NCI-H446 treated with DMSO at 0.1 percent for 48 hours (cell line): Measurements from ENCODE around the gene CBFA2T2.
"Not testable (repeated sequence)": the region's sequence is repeated elsewhere in the genome, so short reads cannot be mapped to it uniquely, and the experiment has no call there.

Experiments used
- DNase-seq: peaks from one replicate; lab custom pipeline; 2025; lab: John Stamatoyannopoulos, UW

The CBFA2T2 gene

DNA sequence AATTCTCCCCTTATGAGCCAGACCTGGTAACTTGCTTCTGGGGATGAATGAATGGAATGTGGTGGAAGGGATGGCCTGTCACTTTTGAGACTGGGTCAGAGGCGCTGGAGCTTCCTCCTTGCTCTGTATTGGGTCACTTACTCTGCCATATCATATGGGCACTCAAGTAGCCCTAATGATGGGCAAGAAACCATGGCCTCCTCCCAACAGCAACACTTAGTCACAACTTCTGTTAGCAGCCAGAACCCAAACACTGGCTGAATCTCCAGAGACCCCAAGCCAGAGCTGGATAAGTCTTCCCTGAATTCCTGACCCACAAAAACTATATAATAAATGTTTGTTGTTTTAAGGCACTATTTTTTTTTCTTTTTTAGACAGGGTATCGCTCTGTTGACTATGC lies 190.8 kb downstream of the CBFA2T2 start:
- no peak for DNase-seq

DNA sequence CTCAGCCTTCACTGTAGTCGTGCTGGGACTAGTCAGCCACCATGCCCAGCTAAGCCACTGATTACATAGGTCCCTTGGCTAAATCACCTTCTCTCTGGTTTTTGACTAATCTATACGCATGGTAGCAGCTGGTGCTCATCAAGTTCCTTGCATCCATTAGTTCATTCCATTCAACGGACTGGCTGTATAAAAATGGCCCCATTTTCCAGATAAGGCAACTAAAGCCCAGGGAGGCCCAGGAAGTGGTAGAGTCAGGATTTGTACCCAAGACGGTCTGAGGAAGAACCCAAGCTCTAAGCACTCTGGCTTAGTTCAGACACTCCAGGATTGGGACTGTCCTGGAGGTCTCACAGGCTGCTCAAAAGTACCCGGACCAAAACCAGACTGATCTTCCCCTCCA lies 191.4 kb downstream of the CBFA2T2 start:
- no peak for DNase-seq

DNA sequence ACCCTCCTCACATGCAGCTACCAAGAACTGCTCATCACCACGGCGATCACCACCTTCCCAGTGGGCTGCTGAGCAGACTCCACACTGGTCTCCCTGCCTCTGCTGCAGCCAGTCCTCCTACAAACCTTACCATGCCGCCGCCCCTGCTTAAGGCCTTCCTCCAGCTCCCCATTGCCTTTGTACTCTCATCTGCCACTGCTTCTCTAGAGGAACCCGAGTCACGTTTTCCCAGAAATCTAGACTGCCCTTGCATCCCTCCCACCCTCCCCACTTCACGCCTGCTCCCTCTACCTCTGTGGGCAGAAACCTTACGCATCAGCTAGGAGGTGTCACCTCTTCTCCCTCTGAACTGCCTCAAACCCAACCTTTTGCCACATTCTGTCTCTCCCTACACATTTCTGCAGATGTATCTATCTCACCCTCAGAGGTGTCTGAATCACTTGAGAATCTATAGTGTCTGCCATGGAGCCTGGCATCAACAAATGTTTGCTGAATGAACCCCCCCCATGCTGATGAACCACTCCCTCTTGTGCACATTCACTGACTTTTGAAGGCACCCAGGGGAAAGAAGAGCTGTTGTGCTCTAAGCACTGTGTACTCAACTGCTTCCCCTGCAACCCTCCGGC lies 191.9 kb downstream of the CBFA2T2 start:
- no peak for DNase-seq

DNA sequence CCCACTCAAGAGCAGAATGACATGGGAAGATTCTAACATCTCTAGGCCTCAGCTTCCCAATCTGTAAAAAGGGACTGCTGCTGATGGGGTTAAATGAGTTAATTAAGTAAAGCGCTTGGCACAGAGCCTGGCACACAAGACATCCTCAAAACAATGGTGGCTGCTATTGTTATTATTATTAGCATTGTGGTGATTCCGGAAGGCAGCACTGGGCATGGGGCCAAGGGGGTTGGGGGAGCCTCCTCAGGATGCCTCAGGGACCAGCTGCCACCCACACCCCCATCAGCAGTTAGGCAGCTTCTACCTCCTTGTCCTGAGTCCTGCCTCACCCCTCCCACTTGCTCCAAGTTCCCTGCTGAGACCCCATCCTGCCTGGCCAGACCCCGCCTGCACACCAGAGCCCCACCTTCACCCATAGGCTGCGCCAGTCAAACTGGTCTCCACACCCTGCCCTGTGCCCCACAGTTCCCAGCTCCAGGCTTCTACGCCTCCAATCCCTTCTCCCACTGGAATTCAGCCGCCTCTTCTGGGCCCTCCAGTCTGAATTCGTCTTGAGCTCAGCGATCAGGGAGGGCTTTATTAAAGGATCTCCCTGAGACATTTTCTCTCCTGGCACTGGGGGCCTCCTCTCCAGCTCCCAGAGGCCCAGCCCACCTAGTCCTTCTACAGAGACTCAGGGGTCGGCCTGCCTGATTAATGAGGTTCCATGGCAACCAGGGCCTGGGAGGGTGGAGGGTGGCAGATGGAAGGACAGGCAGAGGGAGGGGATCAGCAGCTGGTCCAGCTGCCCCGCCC lies 194.8 kb downstream of the CBFA2T2 start:
- peak; percentile 55 for DNase-seq

GRCh38 chr20:33685328-33686099 lies 195.6 kb downstream of the CBFA2T2 start:
- DNase-seq = peak; percentile 61

DNA sequence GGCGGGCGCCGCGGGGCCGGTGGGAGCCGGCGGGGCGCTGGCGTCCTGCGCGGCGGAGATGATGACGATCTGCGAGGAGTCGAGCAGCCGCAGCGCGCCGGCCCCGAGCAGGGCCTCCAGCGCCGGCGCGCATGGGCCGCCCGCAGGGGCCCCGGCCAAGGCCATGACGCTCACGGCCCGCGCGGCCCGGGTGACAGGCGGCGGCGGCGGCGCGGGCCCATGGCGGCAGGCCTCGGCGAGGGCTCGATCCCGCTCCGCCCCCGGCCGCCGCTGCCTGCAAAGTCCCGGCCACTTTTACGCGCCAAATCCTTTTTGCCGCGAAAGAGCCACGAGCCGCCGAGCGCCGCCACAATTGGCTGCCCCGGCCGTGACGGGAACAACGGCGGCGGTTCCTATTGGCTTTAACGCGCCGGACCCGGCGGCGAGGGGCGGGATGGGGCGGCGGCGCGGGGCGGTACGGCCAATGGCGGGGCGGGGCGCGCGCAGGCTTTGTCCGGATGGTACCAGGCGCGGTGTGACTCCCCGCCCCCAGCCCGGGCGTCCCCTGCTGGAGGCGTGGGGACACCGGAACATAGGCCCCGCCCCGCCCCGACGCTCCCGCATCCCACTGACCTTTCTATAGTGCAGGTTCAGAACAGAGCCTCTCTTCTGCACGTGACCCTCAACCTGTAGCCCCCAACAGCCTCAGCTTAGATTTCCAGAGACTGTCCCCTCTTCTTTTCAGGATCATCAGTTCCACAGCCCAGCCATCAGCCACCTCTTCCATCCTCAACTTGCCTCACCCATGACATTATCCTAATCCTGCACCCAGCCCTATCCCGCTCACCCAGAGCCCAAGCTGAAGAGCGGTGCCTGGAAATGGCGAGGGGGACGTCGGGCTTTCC lies 196.4 kb downstream of the CBFA2T2 start, which contains the start of gene E2F1:
E2F1 (minus strand) TSS at position 286 of the 884 bp plus-strand sequence; CDS start at position 165, 121 bp downstream.
- peak; percentile 94 for DNase-seq

DNA sequence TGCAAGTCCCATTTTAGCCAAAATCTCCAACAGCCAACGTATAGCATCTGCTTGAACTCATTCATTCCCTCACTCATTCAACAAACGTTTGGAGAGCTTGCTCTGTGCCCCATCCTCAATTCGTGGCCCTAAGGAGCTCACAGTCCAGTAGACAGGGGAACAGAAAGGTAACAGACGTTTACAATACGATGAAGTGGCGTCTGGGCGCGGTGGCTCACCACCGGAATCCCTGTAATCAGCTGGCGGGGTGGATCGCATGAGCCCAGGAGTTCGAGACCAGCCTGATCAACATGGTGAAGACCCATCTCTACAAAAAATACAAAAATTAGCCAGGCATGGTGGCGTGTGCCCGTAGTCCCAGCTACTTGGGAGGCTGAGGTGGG lies 197.1 kb downstream of the CBFA2T2 start:
- DNase-seq = no peak

GRCh38 chr20:33687370-33687915 lies 197.5 kb downstream of the CBFA2T2 start:
- DNase-seq = no peak

DNA sequence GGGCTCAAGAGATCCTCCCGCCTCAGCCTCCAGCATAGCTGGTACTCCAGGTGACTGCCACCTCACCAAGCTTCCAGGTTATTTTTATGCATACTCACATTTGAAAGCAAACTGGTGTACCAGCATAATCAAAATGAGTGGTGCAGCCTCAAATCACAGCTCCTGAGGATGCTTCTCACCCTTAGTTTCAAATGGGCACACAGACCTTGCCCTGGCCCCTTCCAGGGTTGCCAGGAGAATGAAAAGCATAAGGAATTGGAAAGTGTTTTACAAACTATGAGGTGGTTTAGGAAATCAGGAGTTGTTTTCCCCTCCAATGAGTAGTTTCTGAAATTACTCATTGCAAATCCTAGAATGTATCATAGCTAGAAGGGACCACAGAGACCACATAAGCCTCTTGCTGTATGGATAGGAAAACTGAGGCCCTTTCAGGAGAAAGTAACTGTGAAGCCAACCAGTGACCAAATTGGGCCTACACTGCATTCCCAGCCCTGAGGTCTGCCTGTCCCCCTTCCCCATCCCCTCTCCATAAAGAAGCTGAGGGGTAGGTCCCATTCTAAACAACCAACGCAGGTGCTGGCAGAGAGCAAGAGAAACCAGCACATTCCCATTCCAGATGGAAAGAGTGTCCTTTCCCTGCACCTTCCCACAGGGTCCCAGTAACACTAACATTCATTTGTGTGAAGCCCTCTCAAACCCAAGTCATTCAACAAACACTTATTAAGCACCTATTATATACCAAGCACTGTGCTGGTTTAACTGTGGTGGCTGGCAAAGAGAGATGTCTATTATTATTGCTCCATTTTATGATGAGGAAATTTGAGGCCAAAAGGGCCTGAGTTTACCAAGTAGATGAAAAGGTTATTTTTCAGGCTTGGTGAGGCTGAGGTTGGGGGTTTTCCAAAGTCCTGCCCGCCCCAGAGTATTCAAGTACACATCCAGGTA lies 198.4 kb downstream of the CBFA2T2 start:
- no peak for DNase-seq

DNA sequence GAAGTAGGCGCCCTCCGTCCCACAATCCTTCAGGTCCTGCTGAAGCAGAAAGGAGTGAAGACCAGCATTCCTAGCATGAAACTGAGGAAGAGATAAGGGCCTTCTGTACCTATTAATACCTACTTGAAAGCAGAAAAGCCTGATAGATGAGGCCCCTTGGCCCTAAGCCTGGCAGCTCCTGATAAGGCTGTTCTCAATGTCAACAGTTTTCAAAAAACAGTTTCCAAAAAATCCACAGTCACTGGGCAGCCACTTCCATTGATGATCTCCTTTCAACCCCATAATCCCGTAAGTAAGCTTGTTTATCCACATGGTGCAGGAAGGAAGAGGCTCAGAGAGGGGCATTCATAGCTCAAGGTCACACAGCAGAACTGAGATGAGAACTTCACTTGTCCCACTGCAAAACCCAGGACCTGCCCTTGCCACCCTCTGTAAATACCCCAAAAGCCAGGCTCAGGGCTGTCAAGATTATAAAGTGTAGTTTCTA lies 199.1 kb downstream of the CBFA2T2 start:
- DNase-seq = no peak

DNA sequence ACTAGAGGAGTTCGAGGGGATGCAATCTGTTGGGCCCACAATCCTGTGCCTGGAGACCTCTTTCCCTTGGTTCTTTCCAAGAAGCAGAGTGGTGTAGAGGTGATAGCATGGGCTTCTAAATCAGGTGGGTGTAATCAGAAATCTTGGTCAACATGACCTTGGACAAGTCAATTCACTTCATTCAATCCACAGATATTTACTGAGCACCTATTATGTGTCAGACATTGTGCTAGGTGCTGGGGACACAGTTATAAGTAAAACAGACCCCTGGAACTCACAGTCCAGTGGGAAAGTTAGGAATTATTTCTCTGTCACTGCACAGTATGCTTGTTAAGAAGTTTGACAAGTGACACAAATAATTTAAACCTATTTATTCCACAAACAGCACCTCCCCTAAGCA lies 199.6 kb downstream of the CBFA2T2 start:
- DNase-seq = no peak

- DNase-seq = no peak
Measured at GRCh38 chr20:33689973-33690372, 200.1 kb downstream of the CBFA2T2 start.

- DNase-seq = no peak
Measured at GRCh38 chr20:33693289-33693688, 203.4 kb downstream of the CBFA2T2 start.

DNA sequence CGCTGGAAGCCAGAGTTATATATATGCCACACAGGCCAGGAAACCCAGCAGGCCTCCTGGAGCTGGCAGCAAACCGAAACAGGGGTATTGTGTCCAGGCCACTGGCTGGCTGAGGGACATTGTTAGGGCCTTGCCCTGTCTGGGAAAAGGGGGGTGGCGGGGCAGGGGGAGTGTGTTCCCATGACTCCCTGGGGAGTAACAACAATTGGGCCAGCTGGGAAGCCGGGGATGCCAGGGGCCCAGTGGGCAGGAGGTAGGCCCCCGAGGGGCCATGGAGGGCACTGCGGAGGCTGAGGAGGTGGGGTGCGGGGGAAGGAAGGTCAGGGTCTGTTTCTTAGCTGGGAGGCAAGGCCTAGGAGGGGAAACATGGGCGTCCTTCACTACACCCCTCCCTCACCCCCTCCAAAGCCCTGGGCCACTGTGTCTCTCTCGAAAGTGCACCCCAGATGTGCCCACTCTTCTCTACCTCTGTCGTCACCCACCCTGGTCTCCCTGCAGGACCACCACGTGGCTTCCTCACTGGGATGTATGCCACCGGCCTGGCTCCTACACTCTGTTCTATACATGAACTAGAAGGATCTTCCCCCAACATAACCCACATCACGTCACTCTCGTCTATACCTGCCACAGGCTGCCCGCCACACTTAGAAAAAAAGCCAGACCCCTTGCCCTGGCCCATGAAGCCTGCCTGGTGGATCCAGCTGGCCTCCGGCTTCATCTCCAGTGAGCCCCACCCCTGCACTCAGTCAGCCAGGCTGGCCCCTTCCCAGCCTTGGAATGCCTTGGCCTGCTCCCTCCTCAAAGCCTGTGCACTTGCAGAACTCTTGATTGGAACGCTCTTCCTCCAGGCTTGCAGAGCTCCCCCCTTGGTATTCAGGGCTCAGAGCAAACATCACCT lies 204.1 kb downstream of the CBFA2T2 start:
- peak; percentile 75 for DNase-seq

DNA sequence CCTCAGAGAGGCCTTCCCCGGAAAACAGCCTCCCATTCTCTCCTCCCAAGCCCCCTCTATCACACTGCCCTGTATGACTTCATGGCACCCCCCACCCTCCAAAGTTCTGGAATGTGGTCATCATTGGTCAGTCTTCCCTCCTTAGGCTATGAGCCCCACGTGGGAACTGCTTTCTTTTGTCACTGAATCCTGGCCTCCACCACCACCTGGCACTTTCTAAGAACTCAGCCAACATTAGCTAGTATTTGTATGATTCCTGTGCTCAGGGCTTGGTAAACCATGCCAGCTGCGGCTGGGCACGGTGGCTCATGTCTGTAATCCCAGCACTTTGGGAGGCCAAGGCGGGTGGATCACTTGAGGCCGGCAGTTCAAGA lies 204.7 kb downstream of the CBFA2T2 start:
- DNase-seq = peak; percentile 75

- DNase-seq = no peak
Measured at GRCh38 chr20:33696448-33696847, 206.6 kb downstream of the CBFA2T2 start.

DNA sequence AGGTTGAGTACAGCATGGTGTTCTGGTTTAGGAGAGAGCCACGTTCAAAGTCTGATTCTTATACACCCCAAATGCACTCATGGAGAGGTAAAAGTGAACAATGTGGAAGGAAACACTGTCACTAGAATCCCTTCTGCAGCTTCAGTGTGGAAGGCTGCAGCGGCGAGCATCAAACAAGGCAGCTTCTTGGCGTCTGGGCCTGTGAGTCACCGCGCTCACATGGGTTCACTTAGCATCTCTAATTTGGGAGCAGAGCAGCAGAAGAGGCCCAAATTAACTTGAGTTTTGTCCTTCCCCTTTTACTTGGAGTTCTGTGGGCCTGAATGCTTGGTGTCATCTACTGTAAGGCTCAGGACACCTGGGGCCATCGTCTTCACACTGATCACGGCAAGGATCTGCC lies 207.2 kb downstream of the CBFA2T2 start:
- DNase-seq = peak; percentile 75

GRCh38 chr20:33698966-33699365 lies 209.1 kb downstream of the CBFA2T2 start:
- not testable (repeated sequence) for DNase-seq
